Mesenchymal stem cell (in vitro differentiated cells and primary cell): Measurements from ENCODE around the gene EN2.

Source experiments
- DNase-seq: peaks from one replicate; pipeline ENCODE4 v3.0.0-alpha.2; 2013
- H2AFZ ChIP-seq: one replicate; pipeline ENCODE4 v1.6.1; 2013; ENCODE audit warnings: low read depth, mild to moderate bottlenecking, control low read depth, inconsistent platforms, low read length, moderate library complexity
- H2AK5ac ChIP-seq: 2 replicates; pipeline ENCODE4 v1.6.1; 2013; ENCODE audit warnings: low read length, moderate library complexity, mild to moderate bottlenecking, inconsistent platforms; ENCODE audit not compliant: severe bottlenecking
- H2BK120ac ChIP-seq: one replicate; pipeline ENCODE4 v1.6.1; 2013; ENCODE audit warnings: low read depth, mild to moderate bottlenecking, inconsistent platforms, low read length, moderate library complexity
- H2BK12ac ChIP-seq, 2 experiments: one replicate each; pipeline ENCODE4 v1.6.1; 2013; ENCODE audit warnings: inconsistent platforms in 2 of 2, low read length in 2 of 2, mild to moderate bottlenecking in 2 of 2, moderate library complexity in 2 of 2, control low read depth in 1 of 2
- H2BK15ac ChIP-seq: one replicate; pipeline ENCODE4 v1.6.1; 2013; ENCODE audit warnings: mild to moderate bottlenecking, low read depth, inconsistent platforms; ENCODE audit not compliant: poor library complexity, severe bottlenecking
- H2BK5ac ChIP-seq: 2 replicates; pipeline ENCODE4 v1.6.1; 2013; ENCODE audit warnings: low read depth, mild to moderate bottlenecking, low read length, control low read depth, inconsistent platforms; ENCODE audit not compliant: poor library complexity, severe bottlenecking
- H3K14ac ChIP-seq, 2 experiments: one replicate each; pipeline ENCODE4 v1.6.1; 2013; ENCODE audit warnings: inconsistent platforms in 2 of 2, low read length in 2 of 2, control low read depth in 1 of 2, mild to moderate bottlenecking in 1 of 2, moderate library complexity in 1 of 2
- H3K18ac ChIP-seq, 2 experiments: one replicate each; pipeline ENCODE4 v1.6.1; 2013; ENCODE audit warnings: inconsistent platforms in 2 of 2, low read length in 2 of 2, control low read depth in 1 of 2, low read depth in 1 of 2, mild to moderate bottlenecking in 1 of 2
- H3K23ac ChIP-seq, 2 experiments: one replicate each; pipeline ENCODE4 v1.6.1; 2013; ENCODE audit warnings: inconsistent platforms in 2 of 2, low read length in 2 of 2, mild to moderate bottlenecking in 2 of 2, moderate library complexity in 2 of 2, control low read depth in 1 of 2
- H3K27ac ChIP-seq: 2 replicates; pipeline ENCODE4 v1.5.1; 2013; ENCODE audit warnings: mild to moderate bottlenecking, moderate library complexity, low read length, control low read depth, inconsistent platforms; ENCODE audit not compliant: poor library complexity, severe bottlenecking
- H3K27me3 ChIP-seq, 2 experiments: 2 replicates each; pipeline versions ENCODE4 v1.6.1 to v1.7.0; 2013; ENCODE audit warnings: low read length in 2 of 2, mild to moderate bottlenecking in 2 of 2, moderate library complexity in 2 of 2, control low read depth in 1 of 2, inconsistent platforms in 1 of 2; ENCODE audit not compliant: control insufficient read depth in 1 of 2, insufficient read depth in 1 of 2
- H3K36me3 ChIP-seq, 2 experiments: 2 replicates each; pipeline versions ENCODE4 v1.6.1 to v1.7.0; 2013; ENCODE audit warnings: low read length in 2 of 2, control low read depth in 1 of 2, inconsistent platforms in 1 of 2, low read depth in 1 of 2, mild to moderate bottlenecking in 1 of 2; ENCODE audit not compliant: insufficient read depth in 2 of 2, control insufficient read depth in 1 of 2
- H3K4ac ChIP-seq, 2 experiments: one replicate each; pipeline ENCODE4 v1.6.1; 2013; ENCODE audit warnings: inconsistent platforms in 2 of 2, low read length in 2 of 2, mild to moderate bottlenecking in 2 of 2, moderate library complexity in 2 of 2, control low read depth in 1 of 2, low read depth in 1 of 2
- H3K4me1 ChIP-seq: 2 replicates; pipeline ENCODE4 v1.6.1; 2013; ENCODE audit warnings: low read depth, low read length, control low read depth; ENCODE audit not compliant: control insufficient read depth, insufficient read depth
- H3K4me2 ChIP-seq: 2 replicates; pipeline ENCODE4 v1.6.1; 2013; ENCODE audit warnings: low read length, mild to moderate bottlenecking, inconsistent platforms; ENCODE audit not compliant: poor library complexity, severe bottlenecking
- H3K4me3 ChIP-seq, 2 experiments: 2 replicates each; pipeline versions ENCODE4 v1.5.1 to v1.7.0; 2013; ENCODE audit warnings: low read length in 2 of 2, mild to moderate bottlenecking in 2 of 2, control low read depth in 1 of 2, low read depth in 1 of 2; ENCODE audit not compliant: insufficient read depth in 1 of 2
- H3K79me1 ChIP-seq: replicated peaks from 2 replicates; pipeline ENCODE4 v1.6.1; 2013; ENCODE audit warnings: mild to moderate bottlenecking, control low read depth, low read length, inconsistent platforms; ENCODE audit not compliant: poor library complexity, severe bottlenecking
- H3K9ac ChIP-seq: 2 replicates; pipeline ENCODE4 v1.7.0; 2013; ENCODE audit warnings: mild to moderate bottlenecking, low read length, moderate library complexity
- H3K9me3 ChIP-seq: 2 replicates; pipeline ENCODE4 v1.7.0; 2013; ENCODE audit warnings: mild to moderate bottlenecking, low read length; ENCODE audit not compliant: control insufficient read depth
- H4K8ac ChIP-seq: one replicate; pipeline ENCODE4 v1.6.1; 2013; ENCODE audit warnings: inconsistent platforms, mild to moderate bottlenecking, low read length, moderate library complexity
- H4K91ac ChIP-seq: one replicate; pipeline ENCODE4 v1.6.1; 2013; ENCODE audit warnings: mild to moderate bottlenecking, low read length, inconsistent platforms
- WGBS: methylation state at CpG from one replicate; pipeline ENCODE4 v1.1.7; 2013; ENCODE audit warnings: mixed read lengths; 5-methylcytosine and 5-hydroxymethylcytosine counted together

EN2 gene

DNA sequence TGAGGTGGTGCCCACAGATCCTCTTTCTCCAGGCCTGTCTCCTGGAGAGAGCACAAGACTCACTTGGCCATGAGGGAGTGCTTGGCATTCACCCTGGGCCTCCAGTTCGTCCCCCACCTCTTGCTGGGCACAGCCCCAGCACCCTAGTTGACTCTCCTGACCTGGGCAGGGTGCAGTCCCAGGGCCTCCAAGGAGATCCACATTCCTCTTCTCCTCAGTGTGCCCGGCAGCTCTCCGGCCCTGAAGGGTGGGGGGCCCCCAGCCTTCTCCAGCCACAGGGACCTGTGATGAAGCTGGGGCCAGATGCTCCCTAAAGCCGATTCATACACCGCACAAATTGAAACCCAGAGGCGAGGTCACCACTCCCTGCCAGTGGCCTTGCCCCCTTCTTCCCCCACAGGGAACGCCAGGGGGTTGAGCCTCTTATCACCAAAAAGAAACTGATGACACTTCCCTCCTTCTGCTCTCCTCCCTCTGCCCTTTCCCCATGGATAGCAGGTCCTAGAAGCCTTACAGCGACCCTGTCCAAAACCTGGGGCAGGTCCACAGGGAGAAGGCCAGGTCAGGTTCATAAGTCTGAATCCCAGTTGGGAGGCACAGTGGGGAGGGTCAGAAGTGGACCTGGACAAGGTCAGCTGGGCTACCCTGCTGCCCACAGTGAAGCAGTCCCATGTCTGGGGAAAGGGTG lies 3.1 kb downstream of the EN2 start:
- Histone ChIP-seq H3K23ac (no peak overlapping the region), H3K4me2 (no peak overlapping the region), H2BK5ac (no peak overlapping the region), H2AK5ac (no peak overlapping the region), H2AFZ (no peak overlapping the region), H3K27ac (no peak overlapping the region), H3K14ac (no peak overlapping the region), H3K79me1 (no peaks in the 10 kb centered on the region), H4K8ac (no peak overlapping the region), H2BK120ac (no peak overlapping the region), H3K4ac (no peak overlapping the region), H3K4me3 (no peak overlapping the region), H3K4me1 (peaks cover 28% of the 10 kb centered on the region), H3K27me3 (peaks cover 78 to 91% of the 10 kb centered on the region in 2 experiments), H2BK12ac (no peak overlapping the region), H4K91ac (no peak overlapping the region), H3K9ac (no peak overlapping the region), H3K9me3 (no peaks in the 10 kb centered on the region), H3K18ac (no peak overlapping the region), H2BK15ac (no peak overlapping the region), H3K36me3 (no peaks in the 10 kb centered on the region)
- DNase-seq = no peak
- 8% methylated on average over 8 of the region's 8 CpGs for WGBS

DNA sequence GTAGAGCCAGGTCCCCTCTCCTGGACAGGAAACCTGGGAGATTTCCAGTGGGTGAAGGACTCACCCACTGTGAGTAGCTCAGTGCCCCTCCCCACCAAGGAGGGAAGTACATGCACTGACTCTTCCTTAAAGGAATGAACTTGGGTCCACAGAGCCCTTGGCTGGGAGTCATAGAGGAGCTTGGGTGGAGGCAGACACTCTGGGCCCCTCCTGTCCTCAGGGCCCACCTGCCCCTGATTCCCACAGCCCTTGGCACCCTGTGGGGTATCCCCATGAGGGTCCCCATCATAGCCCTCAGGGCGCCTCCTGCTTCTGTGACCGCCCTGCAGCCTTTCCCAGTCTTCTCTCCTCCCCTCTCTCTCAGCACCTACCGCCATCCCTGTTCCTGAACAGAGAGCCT lies 3.7 kb downstream of the EN2 start:
- Histone ChIP-seq H2AFZ (no peak overlapping the region), H2BK120ac (no peak overlapping the region), H3K23ac (no peak overlapping the region), H3K9me3 (no peaks in the 10 kb centered on the region), H4K91ac (no peak overlapping the region), H4K8ac (no peak overlapping the region), H3K36me3 (no peaks in the 10 kb centered on the region), H3K27me3 (peaks cover 78 to 91% of the 10 kb centered on the region in 2 experiments), H3K79me1 (no peaks in the 10 kb centered on the region), H2BK5ac (no peak overlapping the region), H2BK12ac (no peak overlapping the region), H3K4me1 (peaks cover 33% of the 10 kb centered on the region), H3K27ac (no peak overlapping the region), H3K4me3 (no peak overlapping the region), H3K14ac (no peak overlapping the region), H3K9ac (no peak overlapping the region), H2AK5ac (no peak overlapping the region), H3K4ac (no peak overlapping the region), H3K18ac (no peak overlapping the region), H2BK15ac (no peak overlapping the region), H3K4me2 (no peak overlapping the region)
- no peak for DNase-seq
- 0% methylated on average over 3 of the region's 3 CpGs for WGBS

DNA sequence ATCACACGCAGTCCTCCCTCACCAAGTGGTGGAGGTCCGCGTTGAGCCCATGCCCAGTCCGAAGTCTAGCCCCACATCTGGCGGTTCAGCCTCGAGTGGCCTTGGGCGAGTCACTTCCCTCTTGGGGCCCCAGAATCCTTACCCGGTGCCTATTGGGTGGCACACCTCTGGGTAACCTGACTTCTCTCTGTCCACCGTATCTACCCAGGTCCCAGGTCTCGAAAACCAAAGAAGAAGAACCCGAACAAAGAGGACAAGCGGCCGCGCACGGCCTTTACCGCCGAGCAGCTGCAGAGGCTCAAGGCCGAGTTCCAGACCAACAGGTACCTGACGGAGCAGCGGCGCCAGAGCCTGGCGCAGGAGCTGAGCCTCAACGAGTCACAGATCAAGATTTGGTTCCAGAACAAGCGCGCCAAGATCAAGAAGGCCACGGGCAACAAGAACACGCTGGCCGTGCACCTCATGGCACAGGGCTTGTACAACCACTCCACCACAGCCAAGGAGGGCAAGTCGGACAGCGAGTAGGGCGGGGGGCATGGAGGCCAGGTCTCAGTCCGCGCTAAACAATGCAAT lies 4.3 kb downstream of the EN2 start:
- Histone ChIP-seq H2AFZ (no peak overlapping the region), H3K27me3 (peaks cover 79 to 92% of the 10 kb centered on the region in 2 experiments), H3K9me3 (no peaks in the 10 kb centered on the region), H2BK120ac (no peak overlapping the region), H2AK5ac (no peak overlapping the region), H3K4me1 (peaks cover 33% of the 10 kb centered on the region), H3K9ac (no peak overlapping the region), H3K79me1 (no peaks in the 10 kb centered on the region), H3K18ac (no peak overlapping the region), H2BK15ac (no peak overlapping the region), H3K27ac (no peak overlapping the region), H3K4me2 (no peak overlapping the region), H3K4me3 (no peak overlapping the region), H4K8ac (no peak overlapping the region), H4K91ac (no peak overlapping the region), H3K36me3 (no peaks in the 10 kb centered on the region), H2BK5ac (no peak overlapping the region), H3K14ac (no peak overlapping the region), H3K23ac (no peak overlapping the region), H2BK12ac (no peak overlapping the region), H3K4ac (no peak overlapping the region)
- DNase-seq = no peak
- 9% methylated on average over 29 of the region's 33 CpGs for WGBS

DNA sequence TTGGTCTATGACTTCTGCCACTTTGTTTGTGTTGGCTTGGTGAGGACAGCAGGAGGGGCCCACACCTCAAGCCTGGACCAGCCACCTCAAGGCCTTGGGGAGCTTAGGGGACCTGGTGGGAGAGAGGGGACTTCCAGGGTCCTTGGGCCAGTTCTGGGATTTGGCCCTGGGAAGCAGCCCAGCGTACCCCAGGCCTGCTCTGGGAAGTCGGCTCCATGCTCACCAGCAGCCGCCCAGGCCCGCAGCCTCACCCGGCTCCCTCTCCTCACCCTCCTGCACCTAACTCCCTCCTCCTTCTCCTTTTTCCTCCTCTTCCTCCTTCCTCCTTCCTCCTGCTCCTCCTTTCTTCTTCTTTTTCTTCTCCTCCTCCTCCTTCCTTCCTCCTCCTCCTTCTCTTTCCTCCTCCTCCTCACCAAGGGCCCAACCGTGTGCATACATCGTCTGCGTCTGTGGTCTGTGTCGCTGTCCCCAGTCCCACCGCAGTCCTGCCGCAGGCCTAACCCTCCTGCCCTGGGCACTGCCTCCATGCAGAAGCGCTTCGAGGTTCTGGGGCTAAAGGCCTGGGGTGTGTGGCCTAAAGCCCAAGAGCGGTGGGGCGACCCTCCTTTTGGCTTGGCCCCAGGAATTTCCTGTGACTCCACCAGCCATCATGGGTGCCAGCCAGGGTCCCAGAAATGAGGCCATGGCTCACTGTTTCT lies 5.3 kb downstream of the EN2 start:
- H4K91ac ChIP-seq = no peak overlapping the region
- H3K27me3 ChIP-seq = peaks cover 89 to 95% of the 10 kb centered on the region in 2 experiments
- H3K4me3 ChIP-seq = no peak overlapping the region
- no peak for DNase-seq
- H3K14ac ChIP-seq = no peak overlapping the region
- no peak overlapping the region for H3K27ac ChIP-seq
- no peak overlapping the region for H3K9ac ChIP-seq
- no peak overlapping the region for H2AK5ac ChIP-seq
- H3K4me2 ChIP-seq = no peak overlapping the region
- no peak overlapping the region for H2BK120ac ChIP-seq
- H3K9me3 ChIP-seq = no peaks in the 10 kb centered on the region
- no peaks in the 10 kb centered on the region for H3K36me3 ChIP-seq
- H3K79me1 ChIP-seq = no peaks in the 10 kb centered on the region
- H2AFZ ChIP-seq = no peak overlapping the region
- no peak overlapping the region for H2BK5ac ChIP-seq
- no peak overlapping the region for H3K4ac ChIP-seq
- H3K18ac ChIP-seq = no peak overlapping the region
- peaks cover 33% of the 10 kb centered on the region for H3K4me1 ChIP-seq
- no peak overlapping the region for H4K8ac ChIP-seq
- under 1% methylated on average over 15 of the region's 15 CpGs for WGBS
- H2BK12ac ChIP-seq = no peak overlapping the region
- no peak overlapping the region for H2BK15ac ChIP-seq
- no peak overlapping the region for H3K23ac ChIP-seq
